Spinal cord (tissue), 10 donors: ENCODE measurements around the gene FXYD2. TPM values are rescaled to one million over a fixed set of nuclear protein-coding genes. Genes with fewer than 3 reads are reported as not detected.

Source experiments
- DNase-seq, 6 donors: peaks; one replicate each; pipeline versions ENCODE4 v3.0.0 to v3.0.0-alpha.2; 2013 to 2015; ENCODE audit warnings: low spot score in 6 of 6, low read depth in 4 of 6
- H3K27ac ChIP-seq: one replicate; pipeline ENCODE4 v1.5.1; 2013; ENCODE audit warnings: low read depth, low read length, control low read depth
- H3K27me3 ChIP-seq: one replicate; pipeline ENCODE4 v1.6.1; 2013; ENCODE audit warnings: low read length; ENCODE audit not compliant: control insufficient read depth, insufficient read depth
- H3K36me3 ChIP-seq: one replicate; pipeline ENCODE4 v1.6.1; 2013; ENCODE audit warnings: low read length; ENCODE audit not compliant: control insufficient read depth, insufficient read depth
- H3K4me1 ChIP-seq: one replicate; pipeline ENCODE4 v1.6.1; 2013; ENCODE audit warnings: low read length; ENCODE audit not compliant: control insufficient read depth, insufficient read depth
- H3K4me3 ChIP-seq: one replicate; pipeline ENCODE4 v1.5.1; 2013; ENCODE audit warnings: low read depth, low read length, control low read depth
- H3K9me3 ChIP-seq: one replicate; pipeline ENCODE4 v1.6.1; 2013; ENCODE audit warnings: low read length; ENCODE audit not compliant: control insufficient read depth, insufficient read depth
- WGBS: methylation state at CpG from one replicate; pipeline ENCODE4 v1.1.5; 2013; ENCODE audit warnings: missing lambda C conversion rate; ENCODE audit not compliant: insufficient coverage; 5-methylcytosine and 5-hydroxymethylcytosine counted together
- long read RNA-seq, 4 donors: transcript quantifications; one replicate each; lab custom pipeline, GENCODE V29; 2026
- polyA plus RNA-seq, 2 donors: library from polyadenylated mRNA; unstranded; fragments of 120-200 nt; gene quantifications; one replicate each; pipeline ENCODE4 v1.2.1, GENCODE V29; 2013; ENCODE audit not compliant: insufficient read length in 2 of 2
- total RNA-seq, 2 donors: library from RNA; depleted of rRNA in 1 of 2; stranded (reverse); fragments of 120-200 nt in 1 of 2; fragments of >200 nt in 1 of 2; gene quantifications; one replicate each; pipeline versions ENCODE4 v1.2.3 to v1.2.4, GENCODE V29; 2013 to 2014
- donor health status: healthy.

FXYD2 gene
- total RNA-seq (1 to 10 TPM; 1.4 to 5.0 TPM), polyA plus RNA-seq (1 to 10 TPM; 1.3 to 5.0 TPM)
- long read RNA-seq, donor 1, result 0 reads
- long read RNA-seq, donor 2, partial matches to known transcripts, result 0 of 3 reads
- long read RNA-seq, donor 2, other reads (novel, unspliced or antisense), result 0 of 3 reads
- long read RNA-seq, donor 3, transcript FXYD2-202 (6 exons, 571 nt), result major isoform, 6 of 6 reads
- long read RNA-seq, donor 3, partial matches to known transcripts, result 0 of 6 reads
- long read RNA-seq, donor 3, other reads (novel, unspliced or antisense), result 0 of 6 reads
- long read RNA-seq, donor 4, result 0 reads

DNA sequence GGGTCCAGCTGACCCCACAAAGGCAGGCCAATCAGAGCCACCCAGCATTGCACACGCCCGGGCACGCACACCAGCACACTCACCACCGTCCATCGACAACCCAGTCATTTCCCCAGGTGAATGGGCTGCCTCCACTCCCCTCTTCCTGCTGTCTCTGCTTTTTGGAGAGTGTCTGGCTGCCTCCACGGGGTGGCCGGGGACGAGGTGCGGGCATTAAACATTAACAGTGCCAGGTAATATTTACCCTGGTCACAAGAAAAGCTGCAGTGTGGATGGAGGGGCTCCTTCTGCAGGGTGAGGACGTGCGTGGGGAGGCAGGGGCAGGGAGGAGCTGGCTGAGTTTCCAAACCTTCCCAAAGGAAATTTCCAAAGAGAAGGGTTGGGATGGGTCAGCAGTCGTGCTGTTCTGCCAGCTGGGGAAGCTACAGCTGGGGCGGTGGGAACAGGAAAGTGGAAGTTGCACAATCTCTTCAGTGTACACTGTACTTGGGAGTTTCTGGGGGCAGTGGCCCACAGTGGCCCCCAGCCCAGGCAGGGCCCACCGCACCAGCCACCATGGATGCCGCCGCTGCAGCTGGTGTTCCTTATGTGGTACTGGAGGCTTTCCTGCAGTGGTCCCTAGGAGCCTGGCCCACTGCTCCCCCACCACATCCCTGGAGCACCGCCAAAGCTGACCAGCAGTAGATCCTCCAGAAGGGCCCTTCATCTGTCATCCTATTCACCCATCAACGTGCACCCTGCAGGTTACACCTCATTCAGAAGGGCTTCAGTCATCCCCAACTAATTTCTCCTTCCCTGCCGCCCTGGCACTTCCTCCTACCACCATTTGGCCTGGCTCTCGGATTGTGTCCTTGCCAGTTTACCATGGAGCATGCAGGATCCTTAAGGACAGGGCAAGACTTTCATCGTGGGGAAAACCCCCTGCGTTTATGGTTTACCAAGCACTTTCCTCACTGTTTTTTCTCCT is at the start of gene FXYD2:
FXYD2 (minus strand) TSS at position 174 of the 967 bp plus-strand sequence; CDS start at position 108, 66 bp downstream.
- DNase-seq, result peak in 1 of 6 donors; percentile 25
- no peaks in the 10 kb centered on the region for H3K9me3 ChIP-seq
- H3K27me3 ChIP-seq, result no peaks in the 10 kb centered on the region
- H3K27ac ChIP-seq, result no peak within 1 kb of the TSS
- no peak within 1 kb of the TSS for H3K4me3 ChIP-seq
- H3K36me3 ChIP-seq, result no peaks in the 10 kb centered on the region
- H3K4me1 ChIP-seq, result peaks cover 41% of the 10 kb centered on the region
- 63% methylated on average over 14 of the region's 22 CpGs for WGBS

DNA sequence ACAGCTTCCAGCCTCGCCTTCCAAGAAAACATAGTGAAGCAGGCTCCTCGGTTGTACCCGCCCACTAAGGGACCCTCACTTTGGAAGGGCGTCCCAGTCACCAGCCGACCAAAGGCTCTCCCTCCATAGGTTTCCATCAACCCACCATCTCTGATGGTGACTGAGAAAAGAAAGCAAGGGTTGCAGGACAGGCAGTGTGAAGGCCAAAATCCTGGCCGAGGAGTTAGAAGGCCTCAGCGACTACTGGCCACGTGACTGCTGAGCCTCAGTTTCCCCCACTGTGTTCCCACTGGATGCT is 49.2 kb upstream of the FXYD2 start:
- Histone ChIP-seq H3K36me3 (peaks cover 13% of the 10 kb centered on the region), H3K4me1 (peaks cover 87% of the 10 kb centered on the region), H3K27me3 (no peaks in the 10 kb centered on the region), H3K4me3 (no peak overlapping the region), H3K27ac (peak overlapping the region; percentile 91), H3K9me3 (no peaks in the 10 kb centered on the region)
- 83% methylated on average over 6 of the region's 8 CpGs for WGBS
- no peak for DNase-seq

DNA sequence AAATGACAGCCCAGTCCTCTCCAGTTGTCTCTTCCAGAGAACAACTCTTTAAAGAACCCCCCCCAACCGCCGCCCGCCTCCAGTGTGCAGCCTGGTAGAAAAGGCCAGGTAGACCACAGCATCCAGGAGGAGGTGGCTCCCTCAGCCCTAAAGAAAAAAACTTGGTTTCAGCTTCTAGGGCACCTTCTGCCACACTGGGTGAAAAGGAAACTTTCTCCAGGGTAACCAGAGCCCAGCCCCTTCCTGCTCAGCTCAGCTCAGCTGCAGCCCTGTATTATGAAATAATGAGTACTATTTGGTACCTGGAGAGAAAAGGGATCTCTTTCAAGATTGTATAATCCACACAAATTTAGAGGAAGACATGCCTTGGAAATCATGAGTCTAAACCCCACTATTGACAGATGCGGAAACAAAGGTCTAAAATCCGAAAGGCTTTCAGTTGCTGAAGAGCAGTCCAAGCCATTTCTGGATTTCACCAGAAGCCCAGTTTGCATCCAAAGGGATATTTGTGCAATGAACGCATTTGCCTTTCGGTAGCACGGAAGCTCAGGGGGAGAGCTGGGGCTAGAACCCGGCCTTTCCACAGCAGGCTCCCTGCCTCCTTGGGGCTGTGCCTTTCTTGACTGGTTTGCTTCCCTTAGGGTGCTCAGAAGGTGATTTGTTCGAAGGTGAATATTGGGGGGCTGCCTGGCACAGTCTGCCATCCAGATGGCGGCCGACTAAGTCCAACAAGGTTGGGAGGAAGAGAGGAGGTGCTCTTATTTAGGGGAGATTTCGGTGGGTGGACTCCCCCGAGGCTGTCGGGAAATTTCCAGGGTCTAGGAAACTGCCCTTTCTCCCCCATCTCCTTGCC is 48.7 kb upstream of the FXYD2 start:
- Histone ChIP-seq H3K4me1 (peaks cover 93% of the 10 kb centered on the region), H3K4me3 (no peak overlapping the region), H3K36me3 (peaks cover 13% of the 10 kb centered on the region), H3K27ac (no peak overlapping the region), H3K9me3 (no peaks in the 10 kb centered on the region), H3K27me3 (no peaks in the 10 kb centered on the region)
- 89% methylated on average over 9 of the region's 15 CpGs for WGBS
- no peak for DNase-seq

DNA sequence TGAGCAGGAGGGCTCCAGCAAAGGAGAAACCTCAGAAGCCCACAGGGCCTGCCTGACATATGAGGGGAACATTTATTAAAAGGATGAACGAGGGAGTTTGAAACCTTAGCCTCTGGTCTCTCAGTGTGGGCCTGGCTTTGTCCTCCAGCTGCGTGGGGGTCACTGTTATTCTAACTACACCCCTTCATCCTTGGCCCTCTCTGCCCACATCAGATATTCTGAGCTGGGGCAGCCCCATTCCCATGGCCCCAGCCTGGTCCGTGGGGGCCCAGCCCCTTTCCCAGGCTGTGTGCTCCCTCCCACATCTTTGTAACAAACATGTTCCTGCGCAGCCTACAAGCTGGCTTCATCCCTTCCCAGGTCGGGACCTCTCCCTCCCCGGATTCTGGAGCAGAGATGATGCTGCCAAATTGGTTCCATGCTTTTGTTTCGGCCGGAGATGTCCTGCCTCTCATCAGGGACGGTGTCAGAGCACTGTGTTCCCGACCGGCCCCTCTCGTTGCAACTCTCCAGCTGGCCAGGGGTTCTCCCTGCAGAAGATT is 47.9 kb upstream of the FXYD2 start:
- Histone ChIP-seq H3K4me3 (no peak overlapping the region), H3K27me3 (no peaks in the 10 kb centered on the region), H3K9me3 (no peaks in the 10 kb centered on the region), H3K36me3 (peaks cover 13% of the 10 kb centered on the region), H3K4me1 (peaks cover 93% of the 10 kb centered on the region), H3K27ac (peak overlapping the region; percentile 35)
- no peak for DNase-seq
- WGBS, result 36% methylated on average over 11 of the region's 12 CpGs

DNA sequence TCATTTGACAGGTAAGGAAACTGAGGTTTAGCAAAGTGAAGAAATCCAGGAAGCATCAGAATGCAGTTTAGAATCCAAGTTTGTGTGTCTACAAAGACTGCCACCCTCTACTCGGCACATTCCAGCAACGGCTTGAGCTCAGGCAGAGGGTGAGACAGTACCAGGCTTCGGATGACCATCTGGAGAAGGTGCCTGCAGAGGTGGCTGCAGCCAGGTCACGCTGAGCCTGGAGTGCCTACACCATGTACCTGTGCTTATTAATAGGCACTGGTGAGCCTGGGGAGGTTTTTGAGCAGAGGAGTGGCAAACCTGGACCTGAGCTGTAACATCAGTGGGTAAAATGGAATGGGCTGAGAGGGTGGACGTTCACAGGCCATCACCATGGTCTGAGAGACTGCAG is 47.2 kb upstream of the FXYD2 start:
- peak overlapping the region; percentile 35 for H3K27ac ChIP-seq
- H3K9me3 ChIP-seq, result no peaks in the 10 kb centered on the region
- no peak overlapping the region for H3K4me3 ChIP-seq
- no peaks in the 10 kb centered on the region for H3K27me3 ChIP-seq
- H3K4me1 ChIP-seq, result peaks cover 90% of the 10 kb centered on the region
- DNase-seq, result no peak
- 89% methylated on average over 5 of the region's 5 CpGs for WGBS
- H3K36me3 ChIP-seq, result peaks cover 13% of the 10 kb centered on the region

DNA sequence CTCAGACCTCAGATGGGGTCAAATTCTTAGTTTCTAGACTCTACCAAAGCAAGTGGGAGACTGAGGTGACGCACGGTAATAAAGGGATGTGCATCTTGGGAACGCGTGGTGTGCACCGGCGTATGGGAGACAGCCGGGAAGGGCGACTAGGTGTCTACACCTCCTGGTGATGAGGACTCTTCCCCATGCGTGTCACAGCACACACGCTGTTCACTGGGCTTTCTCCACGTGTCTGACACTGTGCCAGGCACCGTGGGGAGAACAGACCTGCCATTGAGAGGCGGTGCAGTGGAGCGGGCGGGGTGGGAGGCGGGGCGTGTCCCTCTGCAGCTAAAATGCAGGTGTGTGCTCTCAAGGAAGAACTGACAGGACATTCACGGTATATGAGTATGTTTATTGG is 46.6 kb upstream of the FXYD2 start:
- H3K36me3 ChIP-seq, result peaks cover 13% of the 10 kb centered on the region
- H3K9me3 ChIP-seq, result no peaks in the 10 kb centered on the region
- H3K27ac ChIP-seq, result peak overlapping the region; percentile 88
- H3K27me3 ChIP-seq, result no peaks in the 10 kb centered on the region
- no peak overlapping the region for H3K4me3 ChIP-seq
- DNase-seq, result no peak
- WGBS, result 68% methylated on average over 17 of the region's 18 CpGs
- H3K4me1 ChIP-seq, result peaks cover 95% of the 10 kb centered on the region

DNA sequence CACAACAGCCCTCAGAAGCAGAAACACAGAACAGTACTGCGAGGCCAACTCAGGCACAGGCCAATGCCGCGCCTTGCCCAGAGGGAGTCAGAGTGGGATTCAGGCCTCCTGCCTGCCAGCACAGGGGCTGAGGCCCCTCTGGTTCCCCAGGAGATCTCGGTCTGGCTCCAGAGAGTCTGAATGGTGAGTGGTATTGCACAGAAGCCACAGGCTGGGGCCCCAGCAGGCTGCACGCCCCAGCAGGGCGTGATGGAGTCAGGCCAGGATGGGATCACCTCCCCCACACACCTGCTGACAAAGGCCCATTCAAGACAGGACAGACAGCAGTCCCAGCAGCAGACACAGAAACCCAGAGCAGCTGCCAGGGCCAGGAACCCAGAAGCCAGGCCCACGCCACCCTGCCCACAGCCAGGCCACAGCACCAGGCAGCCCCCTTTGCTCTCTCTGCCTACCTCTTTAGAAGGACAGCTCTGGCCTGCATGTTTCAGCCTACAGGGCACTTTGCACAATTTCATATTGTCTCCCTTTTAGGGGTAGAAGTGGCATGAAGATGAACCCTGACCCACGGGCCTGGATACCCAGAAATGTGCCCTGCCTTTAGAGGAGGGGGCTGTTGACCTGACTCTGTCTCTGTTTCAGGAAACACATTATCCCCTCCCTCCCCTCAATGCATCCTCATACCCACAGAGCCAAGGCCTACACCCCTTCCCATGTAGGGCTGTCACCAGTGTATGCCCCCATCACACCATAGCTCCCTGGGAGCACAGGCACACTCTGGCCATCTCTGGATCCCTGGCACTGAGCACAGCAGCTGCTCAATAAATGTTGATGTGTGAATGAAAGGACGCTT is 45.8 kb upstream of the FXYD2 start:
- Histone ChIP-seq H3K4me1 (peaks cover 93% of the 10 kb centered on the region), H3K27me3 (no peaks in the 10 kb centered on the region), H3K9me3 (no peaks in the 10 kb centered on the region), H3K27ac (peak overlapping the region; percentile 88), H3K36me3 (peaks cover 13% of the 10 kb centered on the region), H3K4me3 (no peak overlapping the region)
- DNase-seq, result peak in 2 of 6 donors; percentile 83 to 89
- 16% methylated on average over 7 of the region's 9 CpGs for WGBS

DNA sequence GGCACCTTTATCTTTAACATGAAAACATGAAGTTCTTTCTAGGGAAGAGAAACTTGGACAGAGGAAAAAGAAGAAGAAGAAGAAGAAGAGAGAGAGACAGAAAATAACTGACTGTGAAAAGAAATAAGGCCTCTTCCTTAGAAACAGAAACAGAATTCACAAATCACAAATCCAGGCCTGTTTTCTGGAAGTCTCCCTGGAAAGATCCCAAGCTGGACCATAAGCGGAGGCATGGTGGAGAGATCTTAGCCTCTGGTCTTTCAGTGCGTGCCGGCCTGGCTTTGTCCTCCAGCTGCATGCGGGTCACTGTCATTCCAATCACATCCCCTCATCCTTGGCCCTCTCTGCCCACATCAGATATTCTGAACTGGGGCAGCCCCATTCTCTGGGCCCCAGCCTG is 45.1 kb upstream of the FXYD2 start:
- WGBS, result 29% methylated on average over 3 of the region's 4 CpGs
- Histone ChIP-seq H3K9me3 (no peaks in the 10 kb centered on the region), H3K4me3 (no peak overlapping the region), H3K27ac (peak overlapping the region; percentile 88), H3K4me1 (peaks cover 87% of the 10 kb centered on the region), H3K27me3 (no peaks in the 10 kb centered on the region), H3K36me3 (peaks cover 13% of the 10 kb centered on the region)
- peak in 1 of 6 donors; percentile 47 for DNase-seq
